Kidney (tissue), 14 donors: ENCODE measurements around the gene TSSK6. TPM values are rescaled to one million over a fixed set of nuclear protein-coding genes. Genes with fewer than 3 reads are reported as not detected.

ENCODE experiments used
- DNase-seq, 5 donors: peaks; one replicate each; pipeline ENCODE4 v3.0.0-alpha.2; 2013 to 2020
- FAIRE-seq: peaks from 2 replicates; lab custom pipeline; 2012; peaks lifted over from hg19 to GRCh38; lab: Jason Lieb, UNC
- H3K27ac ChIP-seq, 2 donors: one replicate each; pipeline ENCODE4 v1.7.0; 2013; ENCODE audit warnings: low read depth in 2 of 2, low read length in 2 of 2, inconsistent platforms in 1 of 2
- H3K27me3 ChIP-seq: one replicate; pipeline ENCODE4 v1.7.1; 2013; ENCODE audit warnings: low read length, inconsistent platforms; ENCODE audit not compliant: control insufficient read depth, insufficient read depth
- H3K36me3 ChIP-seq, 3 donors: one replicate each; pipeline versions ENCODE4 v1.7.0 to v1.7.1; 2013; ENCODE audit warnings: low read length in 3 of 3, control low read depth in 1 of 3, inconsistent platforms in 1 of 3; ENCODE audit not compliant: insufficient read depth in 3 of 3, control insufficient read depth in 2 of 3
- H3K4me1 ChIP-seq, 3 donors: one replicate each; pipeline versions ENCODE4 v1.7.0 to v1.7.1; 2013; ENCODE audit warnings: low read length in 3 of 3, inconsistent platforms in 1 of 3, low read depth in 1 of 3; ENCODE audit not compliant: control insufficient read depth in 2 of 3, insufficient read depth in 2 of 3
- H3K4me3 ChIP-seq, 3 donors: one replicate each; pipeline versions ENCODE4 v1.7.0 to v1.8.1; 2013; ENCODE audit warnings: low read length in 3 of 3, control low read depth in 1 of 3, inconsistent platforms in 1 of 3
- H3K9ac ChIP-seq, 3 donors: one replicate each; pipeline versions ENCODE4 v1.7.0 to v1.7.1; 2013; ENCODE audit warnings: low read length in 3 of 3, control low read depth in 1 of 3, inconsistent platforms in 1 of 3
- H3K9me3 ChIP-seq, 3 donors: one replicate each; pipeline versions ENCODE4 v1.7.0 to v1.7.1; 2013; ENCODE audit warnings: low read length in 3 of 3, control low read depth in 1 of 3, inconsistent platforms in 1 of 3; ENCODE audit not compliant: control insufficient read depth in 2 of 3, insufficient read depth in 1 of 3
- intact Hi-C: fragments of 100-400 bp; cut with DNase I; formaldehyde crosslinking; loops from one replicate; pipeline ENCODE4 v1.11.1; 2022
- polyA plus RNA-seq: library from polyadenylated mRNA; stranded (reverse); fragments of 350-450 nt; fragmentation: Illumina TruSeq; extraction: RNeasy Lipid Tissue Mini Kit (QIAGEN cat#74804); gene quantifications from one replicate; pipeline ENCODE4 v1.2.3, GENCODE V29; 2014; ENCODE audit warnings: low read depth, low replicate concordance; ENCODE audit not compliant: insufficient read depth
- total RNA-seq: library from RNA; stranded (reverse); fragmentation: NEBNext Ultra II Directional; extraction: Animal tissue kit (Norgen Biotek cat#: 25700); gene quantifications from one replicate; pipeline ENCODE4 v1.2.1, GENCODE V29; 2021
- TF ChIP-seq, protein P1 (sequence below): IDR thresholded peaks from 3 replicates; pipeline ENCODE4 v1.5.1; 2012; ENCODE audit warnings: mild to moderate bottlenecking, moderate library complexity, borderline replicate concordance; ENCODE audit not compliant: insufficient read depth; ENCODE audit errors: extremely low read depth
- donor health status: control.
- donor health status: control.
- donor health status: control.
- donor health status: control.
- donor health status: control.
- donor health status: DM: yes; HTN: yes; CAD: no.
- donor health status: Normal renal cell carcinoma (clear cell type).

Gene TSSK6
- total and polyA plus RNA-seq, 2 donors from 2014 or later = 1.4 to 3.7 TPM

GRCh38 chr19:19487077-19487949, 28.0 kb downstream of the TSSK6 start:
- Histone ChIP-seq H3K9me3 (no peaks in the 10 kb centered on the region), H3K4me3 (no peak overlapping the region), H3K36me3 (no peaks in the 10 kb centered on the region), H3K4me1 (peaks cover 10 to 54% (median 45%) of the 10 kb centered on the region in 3 donors), H3K27me3 (no peaks in the 10 kb centered on the region), H3K9ac (peak overlapping the region in 1 of 3 donors; percentile 70), H3K27ac (peak overlapping the region; percentile 80 to 91)
- DNase-seq (peak in 1 of 5 donors; percentile 69), FAIRE-seq (no peak)
- TF ChIP-seq, protein P1, sequence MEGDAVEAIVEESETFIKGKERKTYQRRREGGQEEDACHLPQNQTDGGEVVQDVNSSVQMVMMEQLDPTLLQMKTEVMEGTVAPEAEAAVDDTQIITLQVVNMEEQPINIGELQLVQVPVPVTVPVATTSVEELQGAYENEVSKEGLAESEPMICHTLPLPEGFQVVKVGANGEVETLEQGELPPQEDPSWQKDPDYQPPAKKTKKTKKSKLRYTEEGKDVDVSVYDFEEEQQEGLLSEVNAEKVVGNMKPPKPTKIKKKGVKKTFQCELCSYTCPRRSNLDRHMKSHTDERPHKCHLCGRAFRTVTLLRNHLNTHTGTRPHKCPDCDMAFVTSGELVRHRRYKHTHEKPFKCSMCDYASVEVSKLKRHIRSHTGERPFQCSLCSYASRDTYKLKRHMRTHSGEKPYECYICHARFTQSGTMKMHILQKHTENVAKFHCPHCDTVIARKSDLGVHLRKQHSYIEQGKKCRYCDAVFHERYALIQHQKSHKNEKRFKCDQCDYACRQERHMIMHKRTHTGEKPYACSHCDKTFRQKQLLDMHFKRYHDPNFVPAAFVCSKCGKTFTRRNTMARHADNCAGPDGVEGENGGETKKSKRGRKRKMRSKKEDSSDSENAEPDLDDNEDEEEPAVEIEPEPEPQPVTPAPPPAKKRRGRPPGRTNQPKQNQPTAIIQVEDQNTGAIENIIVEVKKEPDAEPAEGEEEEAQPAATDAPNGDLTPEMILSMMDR = no peak
- intact Hi-C loops = no loop called here

DNA sequence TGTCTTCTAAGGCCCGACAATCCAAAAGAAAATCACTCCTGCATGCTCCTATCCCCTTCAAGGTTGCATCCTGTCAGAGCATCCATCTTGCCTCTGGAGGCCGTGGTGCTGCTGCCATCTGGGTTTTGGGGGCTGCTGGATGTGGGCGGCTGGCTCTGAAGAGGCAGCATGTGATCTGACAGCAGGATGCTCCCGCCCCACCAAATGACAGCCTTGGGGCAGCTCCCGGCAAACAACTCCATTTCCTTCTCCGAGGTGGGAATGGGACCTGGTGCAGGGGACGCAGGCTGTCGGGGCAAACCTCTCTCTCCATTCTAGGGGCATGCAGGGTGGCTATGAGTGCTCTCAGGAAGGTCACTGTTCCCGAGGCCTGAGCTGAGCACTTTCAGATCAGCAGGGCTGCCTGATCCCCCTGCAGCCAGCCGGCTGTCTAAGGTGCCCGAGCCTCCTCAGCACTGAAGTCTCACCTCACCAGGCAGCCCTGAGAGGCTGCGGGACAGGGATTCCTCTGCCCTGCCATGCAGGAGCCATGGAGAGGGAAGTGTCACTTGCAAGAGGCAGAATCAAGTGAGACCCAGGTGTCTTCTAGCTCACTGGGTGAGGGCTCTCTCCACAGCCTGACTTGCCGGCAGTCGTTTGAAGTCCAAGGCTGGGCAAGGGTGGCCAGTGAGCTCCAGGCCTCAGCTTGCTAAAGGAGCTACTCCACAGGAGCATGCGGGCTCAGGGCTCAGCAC, 28.8 kb downstream of the TSSK6 start:
- peak overlapping the region; percentile 10 to 61 for H3K27ac ChIP-seq
- peak overlapping the region in 1 of 3 donors; percentile 43 for H3K9ac ChIP-seq
- H3K4me1 ChIP-seq = peaks cover 10 to 54% (median 45%) of the 10 kb centered on the region in 3 donors
- no peak overlapping the region for H3K4me3 ChIP-seq
- FAIRE-seq (no peak), DNase-seq (peak in 1 of 5 donors; percentile 65)
- intact Hi-C loops = no loop called here
- no peaks in the 10 kb centered on the region for H3K9me3 ChIP-seq
- TF ChIP-seq, protein P1 = no peak
- no peaks in the 10 kb centered on the region for H3K36me3 ChIP-seq
- no peaks in the 10 kb centered on the region for H3K27me3 ChIP-seq

DNA sequence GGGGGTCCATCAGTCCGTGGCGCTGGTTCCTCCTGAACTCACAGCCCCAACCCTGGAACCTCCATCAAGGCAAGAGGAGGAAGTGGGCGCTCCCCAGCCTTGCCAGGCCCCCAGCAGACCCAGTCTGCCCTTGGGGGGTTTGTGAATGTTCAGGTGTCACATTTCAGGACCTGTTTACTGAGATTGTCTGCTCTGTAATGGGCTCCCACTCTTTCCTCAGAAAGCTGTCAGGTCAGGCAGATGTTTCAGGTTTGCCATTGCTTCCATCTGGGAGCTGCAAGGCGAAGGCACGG, 29.4 kb downstream of the TSSK6 start:
- Histone ChIP-seq H3K4me1 (peaks cover 10 to 52% (median 45%) of the 10 kb centered on the region in 3 donors), H3K4me3 (no peak overlapping the region), H3K9ac (no peak overlapping the region), H3K9me3 (no peaks in the 10 kb centered on the region), H3K27me3 (no peaks in the 10 kb centered on the region), H3K27ac (no peak overlapping the region), H3K36me3 (peaks cover 0 to under 1% (median 0%) of the 10 kb centered on the region in 3 donors)
- DNase-seq = peak in 1 of 5 donors; percentile 54
- TF ChIP-seq, protein P1 = no peak
- FAIRE-seq = no peak
- intact Hi-C loops = no loop called here
